ENCODE data around the gene ARMC3. TPM values are rescaled to one million over a fixed set of nuclear protein-coding genes. Genes with fewer than 3 reads are reported as not detected.

ARMC3 gene
- total RNA-seq, 4 donors from 2014 or later = not detected

- Histone ChIP-seq H3K4me3 (no peak overlapping the region), H3K9me3 (no peaks in the 10 kb centered on the region), H3K36me3 (no peaks in the 10 kb centered on the region), H3K27me3 (peaks cover 0 to 26% (median 0%) of the 10 kb centered on the region in 4 donors), H3K4me1 (peaks cover 0 to 17% (median 6%) of the 10 kb centered on the region in 3 donors), H3K27ac (no peak overlapping the region)
- no peak for DNase-seq
- intact Hi-C loops (cut with DNase I) = no loop called here
- TF ChIP-seq CTCF (IDR thresholded peaks at IDR 0.05) = no peak
- no peak for TF ChIP-seq POLR2A (IDR thresholded peaks at IDR 0.05)
- WGBS, 2 donors = 89 to 95% methylated on average over 4 of the region's 4 CpGs
These were observed 120.3 kb downstream of the ARMC3 start for GRCh38 chr10:23048191-23048590.

- intact Hi-C loops (cut with DNase I) = no loop called here
- Histone ChIP-seq H3K4me3 (no peak overlapping the region), H3K27ac (no peak overlapping the region), H3K4me1 (peaks cover 0 to 23% (median 8%) of the 10 kb centered on the region in 3 donors), H3K9me3 (no peaks in the 10 kb centered on the region), H3K36me3 (no peaks in the 10 kb centered on the region), H3K27me3 (peaks cover 0 to 20% (median 0%) of the 10 kb centered on the region in 4 donors)
- WGBS, 2 donors = 82 to 93% methylated on average over 2 to 3 of the region's 3 CpGs
- TF ChIP-seq POLR2A (IDR thresholded peaks at IDR 0.05) (no peak), CTCF (IDR thresholded peaks at IDR 0.05) (no peak)
- DNase-seq = no peak
These were observed 123.4 kb downstream of the ARMC3 start for GRCh38 chr10:23051278-23051677.

GRCh38 chr10:23051855-23052331, 124.0 kb downstream of the ARMC3 start:
- no peak overlapping the region for H3K4me3 ChIP-seq
- H3K27ac ChIP-seq = no peak overlapping the region
- no peak for DNase-seq
- H3K9me3 ChIP-seq = no peaks in the 10 kb centered on the region
- peaks cover 0 to 19% (median 0%) of the 10 kb centered on the region in 4 donors for H3K27me3 ChIP-seq
- no peaks in the 10 kb centered on the region for H3K36me3 ChIP-seq
- TF ChIP-seq CTCF (IDR thresholded peaks at IDR 0.05) = no peak
- no peak for TF ChIP-seq POLR2A (IDR thresholded peaks at IDR 0.05)
- WGBS, 2 donors = 80 to 94% methylated on average over 5 of the region's 5 CpGs
- H3K4me1 ChIP-seq = peaks cover 0 to 23% (median 8%) of the 10 kb centered on the region in 3 donors
- intact Hi-C loops (cut with DNase I) = no loop called here

GRCh38 chr10:23053036-23053435, 125.2 kb downstream of the ARMC3 start:
- intact Hi-C loops (cut with DNase I) = no loop called here
- 33 to 56% methylated on average over 1 of the region's 1 CpG for WGBS, 2 donors
- TF ChIP-seq CTCF (IDR thresholded peaks at IDR 0.05) = no peak
- TF ChIP-seq POLR2A (IDR thresholded peaks at IDR 0.05) = no peak
- peaks cover 0 to 15% (median 0%) of the 10 kb centered on the region in 4 donors for H3K27me3 ChIP-seq
- H3K9me3 ChIP-seq = no peaks in the 10 kb centered on the region
- no peak overlapping the region for H3K4me3 ChIP-seq
- no peak overlapping the region for H3K27ac ChIP-seq
- no peak for DNase-seq
- peaks cover 0 to 14% (median 8%) of the 10 kb centered on the region in 3 donors for H3K4me1 ChIP-seq
- H3K36me3 ChIP-seq = no peaks in the 10 kb centered on the region

GRCh38 chr10:23055424-23056185, 127.8 kb downstream of the ARMC3 start:
- intact Hi-C loops (cut with DNase I) = no loop called here
- H3K36me3 ChIP-seq = no peaks in the 10 kb centered on the region
- DNase-seq = no peak
- no peak overlapping the region for H3K4me3 ChIP-seq
- H3K4me1 ChIP-seq = peaks cover 0 to 18% (median 8%) of the 10 kb centered on the region in 3 donors
- TF ChIP-seq CTCF (IDR thresholded peaks at IDR 0.05) (no peak), POLR2A (IDR thresholded peaks at IDR 0.05) (no peak)
- no peak overlapping the region for H3K27ac ChIP-seq
- peaks cover 0 to under 1% (median 0%) of the 10 kb centered on the region in 3 donors for H3K9me3 ChIP-seq
- 65 to 68% methylated on average over 5 to 7 of the region's 7 CpGs for WGBS, 2 donors
- peaks cover 0 to 7% (median 0%) of the 10 kb centered on the region in 4 donors for H3K27me3 ChIP-seq

All from esophagus squamous epithelium (tissue), 5 donors.